Epithelial cell of proximal tubule (primary cell): ENCODE measurements around the gene LIN9. TPM values are rescaled to one million over a fixed set of nuclear protein-coding genes. Genes with fewer than 3 reads are reported as not detected.
"Not testable (repeated sequence)": the region's sequence is repeated elsewhere in the genome, so short reads cannot be mapped to it uniquely, and the experiment has no call there.

ENCODE experiments used
- DNase-seq: peaks from one replicate; pipeline ENCODE4 v3.0.0-alpha.2; 2011; ENCODE audit warnings: low read depth
- H3K4me3 ChIP-seq: 2 replicates; pipeline ENCODE4 v1.5.1; 2011; ENCODE audit warnings: low read depth, mild to moderate bottlenecking, low read length
- CTCF ChIP-seq: conservative IDR thresholded peaks from 2 replicates; pipeline ENCODE4 v1.5.1; 2012; ENCODE audit warnings: low read depth, mild to moderate bottlenecking, low read length
- total RNA-seq: library from RNA; depleted of rRNA; stranded (reverse); fragments of >200 nt; gene quantifications from 2 replicates; pipeline ENCODE4 v1.2.3, GENCODE V29; 2015

LIN9 gene
- total RNA-seq, 1 donor from 2014 or later = 5.5 TPM

- H3K4me3 ChIP-seq = no peak overlapping the region
- TF ChIP-seq CTCF = no peak
- DNase-seq = no peak
Measured at GRCh38 chr1:226253933-226254332, 55.0 kb downstream of the LIN9 start.

- DNase-seq, H3K4me3 ChIP-seq: not testable (repeated sequence)
Measured at GRCh38 chr1:226252841-226253240, 56.1 kb downstream of the LIN9 start.

- no peak for DNase-seq
- TF ChIP-seq CTCF = no peak
- no peak overlapping the region for H3K4me3 ChIP-seq
Measured at GRCh38 chr1:226250511-226250910, 58.5 kb downstream of the LIN9 start.

GRCh38 chr1:226248796-226249195, 60.2 kb downstream of the LIN9 start:
- TF ChIP-seq CTCF = no peak
- no peak overlapping the region for H3K4me3 ChIP-seq
- DNase-seq = no peak

GRCh38 chr1:226248091-226248490, 60.9 kb downstream of the LIN9 start:
- no peak for DNase-seq
- no peak for TF ChIP-seq CTCF

GRCh38 chr1:226239421-226239820, 69.5 kb downstream of the LIN9 start:
- no peak for DNase-seq
- no peak for TF ChIP-seq CTCF
- H3K4me3 ChIP-seq = no peak overlapping the region

More at GRCh38 chr1:226248091-226248490, 60.9 kb downstream of the LIN9 start:
- no peak overlapping the region for H3K4me3 ChIP-seq

GRCh38 chr1:226236826-226237225, 72.1 kb downstream of the LIN9 start:
- TF ChIP-seq CTCF = no peak
- no peak overlapping the region for H3K4me3 ChIP-seq
- DNase-seq = no peak

GRCh38 chr1:226233806-226234205, 75.2 kb downstream of the LIN9 start:
- no peak overlapping the region for H3K4me3 ChIP-seq
- no peak for TF ChIP-seq CTCF
- DNase-seq = no peak
